CD4-positive, alpha-beta T cell (primary cell): ENCODE data around the gene AREG. TPM values are rescaled to one million over a fixed set of nuclear protein-coding genes. Genes with fewer than 3 reads are reported as not detected.

ENCODE experiments used
- ATAC-seq: fragments of 200-7000 bp; cut with Tn5 transposase; one replicate; pipeline ENCODE4 v1.10.0; 2022; ENCODE audit warnings: mild to moderate bottlenecking; ENCODE audit not compliant: poor library complexity
- CTCF ChIA-PET: fragments of 350-600 bp; sonication (Branson Sonifier 250); formaldehyde crosslinking; loops from one replicate; lab custom pipeline; 2021; ENCODE audit warnings: antibody characterized with exemption, inconsistent platforms; lab: Charles Lee
- POLR2A ChIA-PET: fragments of 350-600 bp; sonication (Branson Sonifier 250); formaldehyde crosslinking; loops from one replicate; lab custom pipeline; 2021; ENCODE audit warnings: antibody characterized with exemption, inconsistent platforms; lab: Charles Lee
- DNase-seq, 14 experiments: peaks; one replicate each; pipeline ENCODE4 v3.0.0-alpha.2; 2013 to 2020; ENCODE audit warnings: mixed read lengths in 2 of 14
- H3K27ac ChIP-seq, 2 donors: one replicate each; pipeline versions ENCODE4 v1.5.1 to v1.7.0; 2013; ENCODE audit warnings: low read length in 2 of 2, low read depth in 1 of 2, mild to moderate bottlenecking in 1 of 2
- H3K27me3 ChIP-seq, 2 experiments: 1 replicate in 1 of 2; 2 replicates in 1 of 2; pipeline versions ENCODE4 v1.6.1 to v1.7.0; 2013; ENCODE audit warnings: low read length in 2 of 2, control low read depth in 1 of 2, mild to moderate bottlenecking in 1 of 2, moderate library complexity in 1 of 2; ENCODE audit not compliant: insufficient read depth in 2 of 2, control insufficient read depth in 1 of 2
- H3K36me3 ChIP-seq: one replicate; pipeline ENCODE4 v1.6.1; 2013; ENCODE audit warnings: low read length, control low read depth; ENCODE audit not compliant: insufficient read depth
- H3K4me1 ChIP-seq: one replicate; pipeline ENCODE4 v1.6.1; 2013; ENCODE audit warnings: low read length, control low read depth; ENCODE audit not compliant: insufficient read depth
- H3K4me3 ChIP-seq: one replicate; pipeline ENCODE4 v1.5.1; 2013; ENCODE audit warnings: mild to moderate bottlenecking, low read length, moderate library complexity
- H3K9me3 ChIP-seq, 2 experiments: 1 replicate in 1 of 2; 2 replicates in 1 of 2; pipeline versions ENCODE4 v1.6.1 to v1.7.0; 2013; ENCODE audit warnings: low read length in 2 of 2, mild to moderate bottlenecking in 2 of 2, control low read depth in 1 of 2, moderate library complexity in 1 of 2; ENCODE audit not compliant: control insufficient read depth in 1 of 2, insufficient read depth in 1 of 2
- H3K27ac Mint-ChIP-seq: one replicate; pipeline ENCODE4 v1.8.0; 2020; ENCODE audit warnings: mixed read lengths
- H3K27me3 Mint-ChIP-seq: one replicate; pipeline ENCODE4 v1.8.0; 2021; ENCODE audit warnings: mixed read lengths
- H3K36me3 Mint-ChIP-seq: one replicate; pipeline ENCODE4 v1.8.0; 2021; ENCODE audit warnings: low read depth, mixed read lengths
- H3K4me1 Mint-ChIP-seq: one replicate; pipeline ENCODE4 v1.8.0; 2021; ENCODE audit warnings: low read depth, mixed read lengths
- H3K4me3 Mint-ChIP-seq: one replicate; pipeline ENCODE4 v1.8.0; 2020; ENCODE audit warnings: mild to moderate bottlenecking, mixed read lengths
- H3K9me3 Mint-ChIP-seq: one replicate; pipeline ENCODE4 v1.8.0; 2020; ENCODE audit warnings: mixed read lengths
- CTCF ChIP-seq: fragments of 200-600 bp; IDR thresholded peaks from one replicate; pipeline ENCODE4 v1.8.0; 2022; ENCODE audit warnings: antibody characterized with exemption, mild to moderate bottlenecking
- intact Hi-C, 2 experiments: fragments of 100-400 bp; cut with DNase I in 1 of 2; cut with micrococcal nuclease in 1 of 2; formaldehyde crosslinking; loops; one replicate each; pipeline versions ENCODE4 v1.15.1 to v1.9.0; 2023 to 2025; cut with DNase I, micrococcal nuclease
- polyA plus RNA-seq, 2 donors: library from polyadenylated mRNA; unstranded; fragments of 120-200 nt; gene quantifications; one replicate each; pipeline ENCODE4 v1.2.1, GENCODE V29; 2013
- total RNA-seq, 174 experiments: library from RNA in 2 of 174; stranded (reverse) in 2 of 174; gene quantifications; one replicate each; pipeline ENCODE4 v1.2.3 and lab custom pipeline; 2021 to 2026

AREG gene
- total RNA-seq (10 to 100 TPM; 57.9 to 63.8 TPM), total RNA-seq (lab: John Stamatoyannopoulos, UW) (0.05 to 122 (median 1.8) reads per million in 172 experiments)
- polyA plus RNA-seq (2013, experiment 1 of 2): 1.3 TPM
- 3.7 TPM for polyA plus RNA-seq (2013, experiment 2 of 2)

GRCh38 chr4:74444891-74445642 lies at the start of gene AREG:
Gene AREG (plus strand): TSS chr4:74445136. CDS start chr4:74445346, 210 bp downstream.
- TF ChIP-seq CTCF: peak; percentile 52
- POLR2A ChIA-PET: interaction anchor here (0.7 to 2.7 kb wide), 9 partner anchors 9 to 47 kb away, joined by 3 to 26 read pairs (median 4); no protein-coding TSS in a partner anchor
- Mint-ChIP-seq H3K4me3 (peak within 1 kb of the TSS; percentile 88), H3K9me3 (no peaks in the 10 kb centered on the region), H3K27ac (peak within 1 kb of the TSS; percentile 89), H3K4me1 (peaks cover 15% of the 10 kb centered on the region), H3K27me3 (peaks cover 5% of the 10 kb centered on the region), H3K36me3 (peaks cover 3% of the 10 kb centered on the region)
- intact Hi-C loops: loop anchor here (1.0 to 10.0 kb wide), 5 partner anchors 43 to 293 kb away; no protein-coding TSS in a partner anchor
- H3K4me1 ChIP-seq: peaks cover 6% of the 10 kb centered on the region
- DNase-seq (peak; percentile 79 to 97 (median 90)), ATAC-seq (peak; percentile 93)
- H3K9me3 ChIP-seq: no peaks in the 10 kb centered on the region
- CTCF ChIA-PET: interaction anchor here (1.0 to 1.7 kb wide), 5 partner anchors 9 to 72 kb away, joined by 3 to 6 read pairs (median 4); no protein-coding TSS in a partner anchor
- peak within 1 kb of the TSS; percentile 72 to 93 for H3K27ac ChIP-seq
- H3K36me3 ChIP-seq: no peaks in the 10 kb centered on the region
- H3K4me3 ChIP-seq: peak within 1 kb of the TSS; percentile 84
- H3K27me3 ChIP-seq: no peaks in the 10 kb centered on the region

- ChIA-PET CTCF (no interaction called here), POLR2A (no interaction called here)
Measured at GRCh38 chr4:74395633-74396032, 49.3 kb upstream of the AREG start.

More at GRCh38 chr4:74395633-74396032, 49.3 kb upstream of the AREG start:
- H3K4me1 ChIP-seq: no peaks in the 10 kb centered on the region
- DNase-seq (no peak), ATAC-seq (no peak)
- no peak for TF ChIP-seq CTCF
- peaks cover 0 to 6% of the 10 kb centered on the region in 2 experiments for H3K9me3 ChIP-seq
- no peak overlapping the region for H3K27ac Mint-ChIP-seq
- no peak overlapping the region for H3K4me3 ChIP-seq
- no peak overlapping the region for H3K4me3 Mint-ChIP-seq
- H3K27ac ChIP-seq: no peak overlapping the region
- peaks cover 5% of the 10 kb centered on the region for H3K36me3 Mint-ChIP-seq
- peaks cover 13% of the 10 kb centered on the region for H3K4me1 Mint-ChIP-seq
- H3K36me3 ChIP-seq: no peaks in the 10 kb centered on the region
- no peaks in the 10 kb centered on the region for H3K27me3 ChIP-seq
- H3K27me3 Mint-ChIP-seq: no peaks in the 10 kb centered on the region
- intact Hi-C loops: loop anchor here in 1 of 2 experiments (2.0 kb wide), 1 partner anchor 39 kb away; no protein-coding TSS in a partner anchor
- H3K9me3 Mint-ChIP-seq: no peaks in the 10 kb centered on the region
